Stimulated activated CD4-positive, alpha-beta T cell treated with anti-CD3 and anti-CD28 coated beads, Interleukin-15, amount 100 ng/mL, for 48 hours (primary cell): ENCODE data around the gene TMX3.

Experiments used
- DNase-seq, 2 donors: peaks; one replicate each; pipeline ENCODE4 v3.0.0-alpha.2; 2020; ENCODE audit warnings: low read depth in 2 of 2

The TMX3 gene, protein sequence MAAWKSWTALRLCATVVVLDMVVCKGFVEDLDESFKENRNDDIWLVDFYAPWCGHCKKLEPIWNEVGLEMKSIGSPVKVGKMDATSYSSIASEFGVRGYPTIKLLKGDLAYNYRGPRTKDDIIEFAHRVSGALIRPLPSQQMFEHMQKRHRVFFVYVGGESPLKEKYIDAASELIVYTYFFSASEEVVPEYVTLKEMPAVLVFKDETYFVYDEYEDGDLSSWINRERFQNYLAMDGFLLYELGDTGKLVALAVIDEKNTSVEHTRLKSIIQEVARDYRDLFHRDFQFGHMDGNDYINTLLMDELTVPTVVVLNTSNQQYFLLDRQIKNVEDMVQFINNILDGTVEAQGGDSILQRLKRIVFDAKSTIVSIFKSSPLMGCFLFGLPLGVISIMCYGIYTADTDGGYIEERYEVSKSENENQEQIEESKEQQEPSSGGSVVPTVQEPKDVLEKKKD

DNA sequence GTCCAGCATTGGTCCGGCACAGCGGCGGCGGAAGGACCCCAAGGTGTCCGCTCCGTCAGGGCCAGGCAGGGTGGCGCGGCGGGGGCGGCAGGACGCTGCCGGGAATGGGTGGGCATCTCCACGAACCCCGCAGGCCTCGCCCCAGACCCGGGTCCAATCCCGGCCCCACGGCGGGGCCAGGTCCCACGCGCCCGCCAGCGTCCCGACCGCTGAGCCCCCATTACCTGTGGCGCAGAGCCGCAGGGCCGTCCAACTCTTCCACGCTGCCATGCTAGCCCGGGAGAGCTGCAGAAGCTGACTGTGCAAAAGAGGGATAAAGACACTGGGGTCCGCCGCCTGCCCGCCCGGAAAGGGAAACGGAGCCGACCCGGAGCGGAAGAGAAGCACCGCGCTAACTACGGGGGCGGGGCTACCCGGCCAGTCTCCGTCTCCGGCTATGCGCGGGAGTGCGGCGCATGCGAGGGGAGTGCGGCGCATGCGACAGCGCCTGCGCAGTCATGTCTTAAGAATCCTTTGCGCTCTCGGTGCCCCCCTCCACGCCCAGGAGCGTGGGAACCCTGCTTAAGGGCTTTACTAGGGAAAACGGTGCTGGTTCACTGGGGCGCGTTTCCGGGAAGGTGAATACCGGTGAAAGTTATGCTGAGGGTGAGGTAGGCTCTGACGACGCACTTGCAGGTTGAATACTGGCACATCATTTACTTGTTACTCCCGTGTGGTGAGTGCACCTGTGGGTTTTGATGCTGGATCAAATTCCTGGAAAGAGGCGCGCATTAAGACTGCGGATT, at the start of gene TMX3:
Gene TMX3, minus strand, starts transcription at position 397 of the 785 bp plus-strand sequence. Its CDS starts 127 bp downstream, at position 270.
- peak; percentile 78 to 91 for DNase-seq

DNA sequence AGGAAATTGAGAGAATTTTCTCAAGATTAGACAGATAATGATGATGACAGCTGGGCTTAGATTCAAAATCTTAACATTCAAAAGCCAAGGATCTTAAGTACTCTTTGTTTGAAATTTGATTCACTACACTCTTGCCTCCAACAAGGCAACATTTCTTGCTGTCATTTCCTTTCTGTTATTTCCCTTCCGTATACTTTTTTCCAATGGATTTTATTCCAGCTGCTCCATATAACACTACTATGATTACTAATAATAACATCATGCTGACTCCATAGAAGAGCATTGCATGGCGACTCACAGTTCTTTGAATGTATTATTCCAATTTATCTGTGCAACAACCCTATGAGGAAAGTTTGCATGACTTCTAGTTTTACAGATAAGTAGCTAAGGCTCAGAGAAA, 49.1 kb upstream of the TMX3 start:
- DNase-seq, result no peak

DNA sequence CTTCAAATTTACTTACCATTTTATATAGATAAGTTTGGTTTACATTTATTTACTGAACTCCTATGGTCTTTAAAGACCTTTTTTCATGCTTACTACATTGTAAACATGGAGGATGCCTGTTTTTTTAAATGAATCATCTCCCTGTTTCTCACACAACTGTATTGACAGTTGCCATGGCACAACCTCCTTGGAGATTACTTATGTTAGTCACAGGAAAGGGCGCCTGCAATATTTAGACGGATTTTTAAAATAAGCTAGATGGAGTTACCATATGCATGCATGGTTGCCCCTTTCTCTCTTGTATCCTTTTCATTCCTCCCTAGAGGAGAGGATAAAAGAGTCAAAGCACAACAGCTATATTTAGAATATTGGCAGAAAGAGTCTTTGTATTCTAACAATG, 48.2 kb upstream of the TMX3 start:
- DNase-seq, result no peak

DNA sequence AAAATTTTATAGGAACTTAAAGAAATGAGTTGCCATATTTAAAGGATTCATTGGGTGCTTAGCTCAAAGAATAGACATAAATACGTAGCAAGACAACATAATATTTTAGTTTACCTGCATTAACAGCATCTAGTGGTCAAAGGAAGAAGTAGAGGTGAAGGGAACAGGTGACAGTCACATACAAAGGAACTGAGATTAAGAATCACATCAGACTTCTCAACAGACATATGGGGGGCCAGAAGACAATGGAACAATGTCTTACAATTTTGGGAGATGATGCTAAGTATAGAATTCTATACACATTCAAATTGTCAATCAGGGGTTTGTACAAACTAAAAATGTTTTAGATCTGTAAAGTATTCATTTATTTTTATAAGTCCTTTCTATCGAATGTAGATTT, 44.4 kb upstream of the TMX3 start:
- no peak for DNase-seq

DNA sequence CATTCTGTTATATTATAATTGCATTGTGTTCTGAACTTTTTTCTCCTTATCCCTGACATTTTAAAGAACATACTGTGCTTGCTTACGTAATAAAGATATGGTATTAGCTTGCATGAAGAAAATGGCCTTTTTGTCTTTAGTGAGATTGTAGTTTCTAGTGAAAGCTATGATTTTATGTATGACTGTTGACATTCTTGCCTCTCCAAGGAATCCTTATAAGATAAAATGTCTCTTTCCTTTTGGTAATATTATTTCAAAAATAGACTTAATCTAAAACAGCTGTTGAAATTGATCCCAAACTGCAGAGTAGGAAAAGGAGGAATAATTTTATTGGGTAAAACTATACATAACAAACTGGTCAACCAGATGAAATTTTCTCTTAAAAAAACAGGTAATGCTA, 42.2 kb upstream of the TMX3 start:
- no peak for DNase-seq

DNA sequence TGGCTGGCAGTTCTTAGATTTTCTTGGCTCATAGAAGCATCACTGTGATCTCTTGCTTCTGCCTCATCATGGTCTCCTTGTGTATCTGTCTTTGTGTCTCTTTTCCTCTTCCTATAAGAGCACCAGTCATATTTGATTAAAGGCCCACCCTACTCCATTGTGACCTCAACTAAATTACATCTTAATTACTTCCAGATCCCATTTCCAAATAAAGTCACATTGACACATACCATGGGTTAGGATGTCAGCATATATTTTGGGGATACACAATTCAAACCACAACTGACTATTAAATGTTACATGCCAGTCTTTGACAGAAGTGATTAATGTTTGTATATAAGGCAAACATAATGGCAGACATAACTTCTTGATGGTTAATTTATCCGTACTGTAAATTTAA, 27.3 kb upstream of the TMX3 start:
- DNase-seq, result no peak

DNA sequence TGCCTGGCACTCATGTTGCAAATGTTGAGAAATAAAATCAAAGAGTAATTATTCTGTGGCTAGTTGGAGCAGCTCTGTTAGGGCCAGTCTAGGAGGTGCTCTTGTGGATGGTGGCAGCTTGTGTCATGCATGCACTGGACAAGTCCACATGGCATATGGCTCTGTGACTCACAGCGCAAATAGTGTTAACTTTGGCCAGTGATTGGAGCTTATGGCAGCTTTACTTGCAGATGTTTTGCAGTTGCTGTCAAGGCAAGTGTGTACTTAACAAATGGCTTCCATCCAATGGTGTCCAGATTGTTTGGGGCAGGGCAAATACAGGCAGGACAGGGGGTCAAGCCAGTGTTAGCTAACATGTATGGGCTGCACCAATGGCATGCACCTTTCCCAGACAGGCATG, 26.1 kb upstream of the TMX3 start:
- DNase-seq, result no peak

DNA sequence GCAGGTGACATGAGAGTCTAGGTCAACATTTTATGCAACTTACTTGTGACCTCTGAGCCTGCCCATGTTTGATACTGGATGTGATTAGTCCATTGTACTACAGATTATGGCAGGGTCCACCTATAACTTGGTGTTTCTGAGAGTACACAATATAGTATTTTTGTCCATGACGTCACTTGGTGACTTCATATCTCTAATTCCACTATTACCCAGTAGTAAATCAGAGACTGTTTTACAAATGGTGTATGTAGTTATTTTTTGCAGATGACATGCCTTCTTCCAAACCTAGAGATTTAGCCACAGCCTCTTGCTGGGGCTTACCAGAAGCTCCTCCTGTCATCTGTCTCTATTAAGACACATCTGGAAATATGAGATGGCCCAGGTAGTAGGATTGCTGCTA, 24.6 kb upstream of the TMX3 start:
- DNase-seq, result no peak

DNA sequence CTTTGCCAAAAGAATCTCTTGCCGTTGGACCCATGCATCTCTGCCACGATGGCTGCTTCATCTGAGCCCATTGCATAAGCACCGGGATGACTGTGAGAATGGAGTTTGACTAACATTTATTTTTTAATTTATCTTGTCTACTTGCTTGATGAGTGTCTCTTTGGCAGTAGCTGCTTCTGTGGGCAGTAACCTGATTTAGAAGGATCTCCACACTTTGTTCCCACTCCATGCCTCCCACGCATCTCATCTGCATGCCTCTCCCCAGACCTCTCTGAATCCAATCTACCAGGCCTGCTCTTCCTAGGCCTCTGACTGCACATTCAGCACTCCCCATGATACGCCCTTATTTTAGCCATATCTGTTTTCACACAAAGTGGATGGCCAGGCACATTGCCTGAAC, 23.7 kb upstream of the TMX3 start:
- no peak for DNase-seq

DNA sequence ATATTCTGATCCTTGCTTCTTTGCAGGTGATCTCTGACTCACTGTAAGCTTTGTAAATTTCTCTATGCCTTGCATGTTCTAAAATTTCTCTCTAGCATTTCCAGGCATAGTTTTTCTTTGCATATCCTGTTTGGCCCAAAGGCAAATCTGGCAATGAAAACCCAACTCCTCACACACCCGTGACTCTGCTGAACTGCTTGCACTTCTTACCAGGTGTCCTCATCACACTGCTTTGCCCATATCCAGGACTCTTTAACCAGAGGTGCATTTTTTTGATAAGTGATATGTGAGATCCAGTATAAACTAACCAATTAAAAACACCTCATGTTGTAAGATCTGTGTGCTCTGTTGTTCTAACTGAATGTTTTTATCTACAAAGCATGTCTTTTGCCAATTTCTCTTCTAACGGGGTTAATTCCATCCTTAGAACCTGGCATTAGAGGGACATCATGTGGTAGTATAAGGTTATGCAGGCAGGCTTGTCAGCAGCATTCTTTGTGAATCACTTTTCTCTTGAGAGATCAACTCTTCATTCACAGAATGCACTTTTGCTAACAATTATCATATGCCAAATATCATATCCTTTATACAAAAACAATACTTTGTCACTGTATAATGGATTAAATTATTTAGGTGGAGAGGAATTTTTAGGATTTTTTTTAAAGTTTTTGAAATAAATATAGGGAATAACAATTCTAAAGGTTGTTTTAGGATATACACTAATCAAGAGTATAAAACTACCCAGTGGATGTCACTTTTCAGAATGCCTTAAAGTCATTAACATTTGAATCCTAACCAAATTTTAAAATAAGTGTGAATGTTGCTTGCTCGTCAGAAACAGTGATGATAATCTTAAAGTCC, 20.8 kb upstream of the TMX3 start:
- DNase-seq, result no peak

DNA sequence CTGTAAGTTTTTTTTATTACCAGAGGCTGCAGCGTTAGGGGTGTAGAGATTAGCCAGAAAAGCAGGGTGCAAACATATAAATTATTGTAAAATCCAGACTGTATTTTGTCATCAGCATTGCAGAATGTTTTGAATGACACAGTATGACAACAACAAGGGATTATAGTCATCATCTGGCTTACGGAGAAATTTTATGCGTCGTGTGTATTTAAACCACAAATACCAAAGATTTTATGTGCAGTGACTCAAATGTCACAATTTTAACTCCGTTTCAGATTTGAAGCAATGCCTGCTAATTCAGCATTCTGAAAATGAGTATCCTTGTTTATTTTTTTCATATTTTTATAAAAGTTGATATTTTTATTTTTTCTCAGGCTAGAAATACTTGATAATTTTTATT, 19.4 kb upstream of the TMX3 start:
- DNase-seq, result no peak

DNA sequence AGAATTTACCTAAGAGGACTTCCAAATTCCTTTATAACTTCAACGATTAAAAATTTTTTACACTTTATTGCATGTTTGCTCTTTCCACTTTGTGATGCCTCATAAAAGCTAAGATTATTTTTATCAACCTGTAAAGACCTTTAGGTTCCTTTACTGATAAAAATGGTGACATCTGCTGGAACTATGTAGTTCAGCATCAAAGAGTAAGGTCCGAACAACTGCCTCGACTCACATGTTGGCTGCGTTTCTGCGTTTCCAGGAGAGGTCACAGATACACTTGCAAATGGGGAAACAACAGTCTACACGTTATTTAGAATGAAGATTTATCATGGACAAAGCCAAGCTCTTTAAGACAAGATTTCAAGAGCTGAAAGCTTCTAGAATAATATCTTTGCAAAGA, 18.8 kb upstream of the TMX3 start:
- DNase-seq, result no peak

DNA sequence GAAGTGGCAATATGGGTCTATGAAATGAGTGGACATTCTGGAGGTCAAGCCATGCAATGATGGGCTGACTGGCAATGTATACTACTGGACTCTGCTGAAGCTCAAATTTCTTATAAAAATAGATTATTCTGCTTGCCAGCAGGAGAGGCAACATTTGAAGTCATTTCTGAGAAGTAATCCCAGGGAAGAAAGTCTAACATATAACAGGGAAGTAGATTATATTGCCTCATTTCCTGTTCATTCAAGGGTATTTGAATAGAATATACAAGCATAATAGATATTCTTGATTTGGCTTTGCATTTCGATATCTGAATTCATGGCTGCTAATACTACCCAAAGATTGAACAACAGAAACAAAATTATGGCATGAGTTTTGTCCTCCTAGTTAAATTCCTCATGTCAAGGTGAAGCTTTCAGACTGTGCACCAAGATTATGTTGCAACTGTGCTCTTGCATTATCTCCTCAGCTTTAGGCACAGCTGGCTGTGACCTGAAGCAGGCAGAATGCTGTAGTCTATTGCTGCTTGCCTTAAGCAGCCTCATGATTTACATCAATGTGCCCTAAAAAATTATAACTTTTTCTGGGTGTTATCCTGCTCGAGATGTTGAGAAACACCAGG, 13.3 kb upstream of the TMX3 start:
- DNase-seq, result no peak

DNA sequence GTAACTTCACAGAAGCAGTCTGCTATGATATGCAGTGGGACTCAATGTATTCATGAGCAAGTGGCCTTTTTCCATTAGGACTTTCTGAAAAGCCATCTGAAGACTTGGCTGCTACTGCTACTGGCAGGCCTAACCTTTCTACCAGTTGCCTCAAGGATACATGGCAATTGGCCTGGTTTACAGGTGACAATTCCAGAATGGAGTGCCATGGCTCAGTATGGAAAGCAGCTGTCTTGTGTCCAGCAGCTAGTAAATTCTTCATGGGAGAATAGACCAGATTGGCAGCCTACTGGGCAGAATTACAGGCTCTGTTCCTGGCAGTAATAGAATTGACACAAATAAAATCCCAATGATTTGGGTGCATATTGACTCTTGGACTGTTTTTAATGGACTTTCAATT, 12.6 kb upstream of the TMX3 start:
- DNase-seq, result no peak

DNA sequence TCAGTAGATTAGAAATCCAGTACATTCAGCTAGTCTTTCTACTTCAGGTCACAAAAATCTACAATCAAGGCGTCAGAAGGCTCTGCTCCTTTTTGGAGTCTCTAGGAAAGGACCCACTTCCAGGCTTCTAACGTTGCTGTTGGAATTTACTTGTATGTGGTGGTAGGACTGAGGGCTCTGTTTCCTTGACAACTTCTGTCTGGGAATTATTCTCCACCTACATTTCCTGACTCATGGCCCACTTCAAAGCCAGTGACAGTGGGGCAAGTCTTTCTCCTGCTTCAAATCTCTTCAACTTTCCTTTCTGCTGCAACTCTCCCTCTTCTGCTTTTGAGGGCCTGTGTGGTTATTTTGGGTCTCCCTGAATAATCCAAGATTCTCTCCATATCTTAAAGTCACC, 10.4 kb upstream of the TMX3 start:
- no peak for DNase-seq

DNA sequence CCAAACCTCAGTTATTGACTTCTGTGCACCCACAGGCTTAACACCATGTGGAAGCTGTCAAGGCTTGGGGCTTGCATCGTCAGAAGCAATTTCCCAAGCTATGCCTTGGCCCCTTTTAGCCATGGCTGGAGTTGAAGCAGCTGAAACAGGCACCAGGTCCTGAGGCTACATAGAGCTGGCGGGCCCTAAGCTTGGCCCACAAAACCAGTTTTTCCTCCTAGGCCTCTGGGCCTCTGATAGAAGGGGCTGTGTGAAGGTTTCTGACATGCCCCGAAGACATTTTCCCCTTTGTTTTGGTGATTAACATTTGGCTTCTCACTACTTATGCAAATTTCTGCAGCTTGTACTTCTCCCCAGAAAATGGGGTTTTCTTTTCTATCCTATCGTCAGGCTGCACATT, 9.1 kb upstream of the TMX3 start:
- no peak for DNase-seq

DNA sequence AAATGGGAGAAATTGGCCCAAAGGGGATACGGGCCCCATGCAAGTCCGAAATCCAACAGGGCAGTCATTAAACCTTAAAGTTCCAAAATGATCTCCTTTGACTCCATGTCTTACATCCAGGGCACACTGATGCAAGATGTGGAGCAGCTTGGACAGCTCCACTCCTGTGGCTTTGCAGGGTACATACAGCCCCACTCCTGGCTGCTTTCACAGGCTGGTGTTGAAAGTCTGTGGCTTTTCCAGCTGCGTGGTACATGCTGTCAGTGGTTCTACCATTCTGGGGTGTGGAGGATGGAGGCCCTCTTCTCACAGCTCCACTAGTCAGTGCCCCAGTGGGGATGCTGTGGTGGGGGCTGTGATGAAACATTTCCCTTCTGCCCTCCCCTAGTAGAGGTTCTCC, 8.6 kb upstream of the TMX3 start:
- DNase-seq, result no peak

DNA sequence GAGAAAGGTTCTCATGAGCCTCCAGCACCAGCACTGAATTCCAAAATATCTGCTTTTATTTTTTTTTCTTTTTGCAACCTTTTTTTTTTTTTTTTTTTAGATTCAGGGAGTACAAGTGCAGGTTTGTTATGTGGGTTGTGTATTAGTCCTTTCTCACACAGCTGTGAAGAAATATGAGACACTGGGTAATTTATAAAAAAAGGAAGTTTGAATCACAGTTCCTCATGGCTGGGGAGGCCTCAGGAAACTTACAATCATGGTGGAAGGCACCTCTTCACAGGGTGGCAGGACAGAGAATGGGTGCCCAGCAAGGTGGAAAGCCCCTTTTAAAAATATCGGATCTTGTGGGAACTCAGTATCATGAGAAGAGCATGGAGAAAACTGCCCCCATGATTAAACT, 7.9 kb upstream of the TMX3 start:
- no peak for DNase-seq

DNA sequence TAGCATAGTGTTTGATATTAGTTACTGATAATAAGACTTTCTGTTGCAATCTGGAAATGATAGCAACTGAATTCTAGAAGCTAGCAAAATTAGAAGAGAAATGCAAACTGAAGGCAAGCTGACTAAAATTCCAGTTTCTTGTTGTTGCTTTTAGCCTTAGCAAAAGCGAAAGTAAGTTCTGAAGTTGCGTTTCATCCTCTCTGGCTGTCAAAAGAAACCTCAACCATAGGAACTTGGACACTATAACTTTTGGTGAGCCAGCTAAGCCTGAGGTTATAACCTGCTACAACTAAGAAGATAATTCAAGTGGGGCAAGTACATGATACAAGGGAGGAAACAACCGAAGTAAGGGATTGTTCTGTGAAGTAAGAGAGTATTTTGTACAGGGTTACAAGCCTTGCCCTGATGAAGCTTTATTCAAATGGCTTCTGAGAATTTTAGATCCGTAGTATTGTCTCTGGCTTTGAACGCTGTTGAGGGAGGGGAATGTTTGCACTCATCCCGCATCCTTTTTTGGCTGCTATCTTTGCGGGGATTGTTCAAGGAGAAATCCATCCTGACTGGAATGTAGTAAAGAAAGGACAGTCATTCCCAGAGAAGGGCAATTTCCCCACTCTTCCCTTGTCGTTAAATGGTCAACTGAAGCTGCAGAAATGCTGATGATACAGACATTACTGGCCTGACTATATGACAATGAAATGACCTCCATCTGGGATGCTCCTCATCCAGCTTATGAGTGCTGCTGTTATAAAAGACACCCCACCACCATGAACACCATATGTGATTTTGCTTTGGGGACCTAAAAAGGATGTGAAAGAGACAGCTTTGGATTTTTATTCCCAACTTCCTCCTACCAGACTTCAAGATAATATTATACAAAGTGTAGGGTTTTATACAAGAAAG, 7.0 kb upstream of the TMX3 start:
- no peak for DNase-seq

DNA sequence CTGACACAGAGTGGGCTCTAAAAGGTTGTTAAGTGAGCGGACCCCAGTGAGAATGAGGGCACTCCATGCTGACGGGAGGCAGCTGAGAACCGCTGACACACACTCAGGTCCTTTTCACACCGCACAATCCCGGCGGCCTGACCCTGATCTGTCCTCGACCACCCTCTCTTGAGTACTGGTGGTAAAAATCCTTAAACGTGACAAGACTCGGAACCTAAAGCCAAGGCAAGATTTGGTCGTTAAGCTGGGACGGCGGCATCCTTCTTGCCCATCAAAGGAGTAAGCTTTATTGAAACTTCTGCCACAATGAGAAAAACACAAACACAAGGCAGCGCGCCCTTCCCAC, 569 bp downstream of the TMX3 start:
- DNase-seq, result no peak

DNA sequence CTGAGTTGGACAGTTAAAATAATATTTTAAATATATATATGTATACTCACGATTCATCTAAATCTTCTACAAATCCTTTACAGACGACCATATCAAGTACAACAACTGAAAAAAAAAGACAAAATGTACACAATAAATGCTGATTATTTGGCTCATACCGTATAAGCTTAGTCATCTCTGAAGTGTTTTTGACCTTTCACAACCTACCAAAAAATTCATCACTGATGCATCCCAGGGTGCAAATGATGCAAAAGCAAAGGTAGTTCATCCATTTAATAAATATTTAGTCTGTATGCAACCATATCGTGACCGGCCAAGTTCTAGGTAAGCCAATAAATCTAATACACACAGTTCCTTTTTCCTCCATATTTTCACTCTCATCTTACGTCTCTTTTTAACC, 1.1 kb downstream of the TMX3 start:
- no peak for DNase-seq
